HCT116 (cell line): Measurements from ENCODE around the gene PRSS22. TPM values are rescaled to one million over a fixed set of nuclear protein-coding genes. Genes with fewer than 3 reads are reported as not detected.

Source experiments
- ATAC-seq: fragments of 200-7000 bp; cut with Tn5 transposase; 2 replicates; pipeline ENCODE4 v1.9.1; 2020; ENCODE audit warnings: mild to moderate bottlenecking, moderate library complexity
- BruUV-seq: library from RNA; stranded (reverse); fragments of 400-500 nt; replicated peaks from 2 replicates; lab custom pipeline; 2021; lab: Mats Ljungman, UMichigan
- CTCF ChIA-PET: fragments of 300-600 bp; sonication (Branson Sonifier 250); formaldehyde crosslinking; loops from one replicate; lab custom pipeline; 2021; ENCODE audit warnings: antibody characterized with exemption; lab: Charles Lee
- POLR2A ChIA-PET: fragments of 300-600, 350-600 bp; sonication (Branson Sonifier 250); formaldehyde crosslinking; loops from one replicate; lab custom pipeline; 2021; ENCODE audit warnings: antibody characterized with exemption; lab: Charles Lee
- RAD21 ChIA-PET, 2 experiments: fragments of 300-600 bp; sonication (Branson Sonifier 250); formaldehyde crosslinking; loops; one replicate each; lab custom pipeline; 2023; ENCODE audit warnings: low total read pairs in 2 of 2; ENCODE audit not compliant: uncharacterized antibody in 2 of 2, unreplicated experiment in 2 of 2, low non-redundant PET in 1 of 2; lab: Charles Lee
- DNase-seq: peaks from one replicate; pipeline ENCODE4 v3.0.0-alpha.2; 2010; ENCODE audit warnings: low read depth, low spot score
- H2AFZ ChIP-seq: fragments of 200-600 bp; shearing (Covaris generic), sonication (generic); 2 replicates; pipeline ENCODE4 v1.6.1; 2017; ENCODE audit warnings: low read depth, mixed run types, mixed read lengths, antibody characterized with exemption, low read length; ENCODE audit not compliant: poor library complexity, severe bottlenecking
- H3K27ac ChIP-seq: 2 replicates; pipeline ENCODE4 v1.5.1; 2012; ENCODE audit warnings: low read depth, low read length
- H3K27me3 ChIP-seq: fragments of 200-600 bp; sonication (generic); 2 replicates; pipeline ENCODE4 v1.6.1; 2016; ENCODE audit warnings: mixed run types, low read length, mixed read lengths; ENCODE audit not compliant: insufficient read depth
- H3K36me3 ChIP-seq, 2 experiments: fragments of 200-500 bp in 1 of 2; fragments of 200-600 bp in 1 of 2; sonication (Bioruptor generic) in 1 of 2; sonication (generic) in 1 of 2; 2 replicates each; pipeline versions ENCODE4 v1.5.1 to v1.6.1; 2014 to 2016; ENCODE audit warnings: low read length in 2 of 2, inconsistent platforms in 1 of 2, mixed read lengths in 1 of 2, mixed run types in 1 of 2; ENCODE audit not compliant: insufficient read depth in 2 of 2, control insufficient read depth in 1 of 2
- H3K4me1 ChIP-seq, 2 experiments: fragments of 200-600 bp in 1 of 2; sonication (generic) in 1 of 2; 2 replicates each; pipeline versions ENCODE4 v1.5.1 to v1.6.1; 2012 to 2017; ENCODE audit warnings: low read length in 2 of 2, inconsistent platforms in 1 of 2, mild to moderate bottlenecking in 1 of 2, mixed read lengths in 1 of 2, mixed run types in 1 of 2, moderate library complexity in 1 of 2; ENCODE audit not compliant: insufficient read depth in 2 of 2, control insufficient read depth in 1 of 2
- H3K4me2 ChIP-seq: fragments of 200-600 bp; sonication (generic); 2 replicates; pipeline ENCODE4 v1.6.1; 2017; ENCODE audit warnings: mixed run types, low read length, mixed read lengths
- H3K4me3 ChIP-seq, 2 experiments: fragments of 200-600 bp in 1 of 2; sonication (generic) in 1 of 2; replicated peaks in 1 of 2; 2 replicates each; pipeline ENCODE4 v1.5.1; 2011 to 2016; ENCODE audit warnings: low read length in 2 of 2, control low read depth in 1 of 2, low read depth in 1 of 2, mild to moderate bottlenecking in 1 of 2, mixed read lengths in 1 of 2, mixed run types in 1 of 2
- H3K79me2 ChIP-seq: fragments of 200-600 bp; sonication (generic); 2 replicates; pipeline ENCODE4 v1.6.1; 2017; ENCODE audit warnings: mild to moderate bottlenecking, mixed run types, low read length, moderate library complexity, mixed read lengths; ENCODE audit not compliant: insufficient read depth
- H3K9ac ChIP-seq: fragments of 200-600 bp; sonication (generic); 2 replicates; pipeline ENCODE4 v1.6.1; 2016; ENCODE audit warnings: low read length, mixed read lengths
- H3K9me2 ChIP-seq: fragments of 200-600 bp; sonication (generic), shearing (Covaris generic); 2 replicates; pipeline ENCODE4 v1.6.1; 2017; ENCODE audit warnings: mixed run types, mild to moderate bottlenecking, moderate library complexity; ENCODE audit not compliant: insufficient read depth
- H3K9me3 ChIP-seq, 2 experiments: fragments of 200-500 bp in 1 of 2; fragments of 200-600 bp in 1 of 2; sonication (Bioruptor generic) in 1 of 2; sonication (generic) in 1 of 2; 2 replicates each; pipeline ENCODE4 v1.6.1; 2014 to 2017; ENCODE audit warnings: low read length in 2 of 2, mixed read lengths in 2 of 2, inconsistent platforms in 1 of 2, low read depth in 1 of 2, mild to moderate bottlenecking in 1 of 2, mixed run types in 1 of 2, moderate library complexity in 1 of 2; ENCODE audit not compliant: control insufficient read depth in 1 of 2, insufficient read depth in 1 of 2
- H4K20me1 ChIP-seq: fragments of 200-600 bp; sonication (generic), shearing (Covaris generic); 2 replicates; pipeline ENCODE4 v1.6.1; 2017; ENCODE audit warnings: mixed run types, mild to moderate bottlenecking, moderate library complexity; ENCODE audit not compliant: insufficient read depth
- ATF3 ChIP-seq: IDR thresholded peaks from 2 replicates; pipeline ENCODE4 v1.6.1; 2012
- CBX3 ChIP-seq: IDR thresholded peaks from 2 replicates; pipeline ENCODE4 v1.6.1; 2012; ENCODE audit warnings: low read depth
- CEBPB ChIP-seq: IDR thresholded peaks from 2 replicates; pipeline ENCODE4 v1.6.1; 2012; ENCODE audit warnings: low read depth
- CTCF ChIP-seq, 3 experiments: fragments of 200-600 bp in 1 of 3; sonication (generic) in 1 of 3; IDR thresholded peaks in 2 of 3; conservative IDR thresholded peaks in 1 of 3; 2 replicates each; pipeline ENCODE4 v1.5.1; 2012 to 2017; ENCODE audit warnings: low read depth in 2 of 3, low read length in 2 of 3, antibody characterized with exemption in 1 of 3, borderline replicate concordance in 1 of 3, control low read depth in 1 of 3, mild to moderate bottlenecking in 1 of 3, mixed read lengths in 1 of 3, mixed run types in 1 of 3, moderate library complexity in 1 of 3; ENCODE audit not compliant: insufficient read depth in 1 of 3
- ELF1 ChIP-seq: IDR thresholded peaks from 2 replicates; pipeline ENCODE4 v1.6.1; 2012; ENCODE audit warnings: low read depth, borderline replicate concordance
- EZH2phosphoT487 ChIP-seq: fragments of 200-600 bp; IDR thresholded peaks from 2 replicates; pipeline ENCODE4 v1.6.1; 2018; ENCODE audit warnings: antibody characterized with exemption, borderline replicate concordance
- FOSL1 ChIP-seq: IDR thresholded peaks from 2 replicates; pipeline ENCODE4 v1.6.1; 2012; ENCODE audit warnings: low read depth
- JUND ChIP-seq: IDR thresholded peaks from 2 replicates; pipeline ENCODE4 v1.6.1; 2012
- MAX ChIP-seq: IDR thresholded peaks from 2 replicates; pipeline ENCODE4 v1.6.1; 2012
- POLR2A ChIP-seq: IDR thresholded peaks from 2 replicates; pipeline ENCODE4 v1.7.0; 2011; ENCODE audit warnings: borderline replicate concordance; ENCODE audit not compliant: insufficient read depth, insufficient read length; ENCODE audit errors: extremely low read depth
- POLR2AphosphoS5 ChIP-seq: IDR thresholded peaks from 2 replicates; pipeline ENCODE4 v1.6.1; 2011; ENCODE audit warnings: mild to moderate bottlenecking, low read depth, low read length, moderate library complexity
- REST ChIP-seq: IDR thresholded peaks from 2 replicates; pipeline ENCODE4 v1.6.1; 2012; ENCODE audit warnings: low read depth
- SIN3A ChIP-seq: IDR thresholded peaks from 2 replicates; pipeline ENCODE4 v1.6.1; 2012; ENCODE audit warnings: low read depth
- SP1 ChIP-seq: IDR thresholded peaks from 2 replicates; pipeline ENCODE4 v1.6.1; 2012; ENCODE audit warnings: low read depth
- SRF ChIP-seq: IDR thresholded peaks from 2 replicates; pipeline ENCODE4 v1.6.1; 2012; ENCODE audit warnings: low read depth
- YY1 ChIP-seq: IDR thresholded peaks from 2 replicates; pipeline ENCODE4 v1.6.1; 2011; ENCODE audit warnings: low read length, low read depth, moderate library complexity, mild to moderate bottlenecking; ENCODE audit not compliant: insufficient replicate concordance; ENCODE audit errors: extremely low read depth
- ZBTB33 ChIP-seq: IDR thresholded peaks from 2 replicates; pipeline ENCODE4 v1.6.1; 2011; ENCODE audit warnings: mild to moderate bottlenecking, low read length, moderate library complexity; ENCODE audit not compliant: insufficient replicate concordance; ENCODE audit errors: extremely low read depth
- ZFX ChIP-seq: fragments of 450-650 bp; IDR thresholded peaks from 2 replicates; pipeline ENCODE4 v1.6.1; 2017
- intact Hi-C: fragments of 100-400 bp; cut with micrococcal nuclease; formaldehyde crosslinking; loops from 2 replicates; pipeline ENCODE4 v1.10.0; 2022
- total RNA-seq: library from RNA; stranded (reverse); gene quantifications from one replicate; pipeline ENCODE4 v1.2.1, GENCODE V29; 2021; ENCODE audit not compliant: unreplicated experiment

Gene PRSS22
- total RNA-seq, 1 experiment from 2014 or later: 20.2 TPM

GRCh38 chr16:2819939-2820835 lies 37.8 kb downstream of the PRSS22 start:
- H3K36me3 ChIP-seq: no peaks in the 10 kb centered on the region
- no TSS peak for BruUV-seq
- no peak overlapping the region for H3K27ac ChIP-seq
- no peaks in the 10 kb centered on the region for H4K20me1 ChIP-seq
- H3K4me3 ChIP-seq: no peak overlapping the region
- ChIA-PET CTCF (no interaction called here), POLR2A (no interaction called here), RAD21 (no interaction called here)
- intact Hi-C loops: no loop called here
- no peaks in the 10 kb centered on the region for H3K27me3 ChIP-seq
- H3K4me2 ChIP-seq: no peak overlapping the region
- TF ChIP-seq POLR2AphosphoS5: no peak
- TF ChIP-seq ATF3: no peak
- no peak for TF ChIP-seq MAX
- TF ChIP-seq ZFX: no peak
- no peak for TF ChIP-seq POLR2A
- TF ChIP-seq EZH2phosphoT487: no peak
- no peak for TF ChIP-seq FOSL1
- TF ChIP-seq ZBTB33: no peak
- no peak for TF ChIP-seq CTCF (IDR thresholded peaks at IDR 0.05 in 2 of 3, conservative IDR thresholded peaks at IDR 0.05 in 1 of 3; ENCODE audit: borderline replicate concordance in 1 of 3, insufficient read depth in 1 of 3, low read depth in 2 of 3, low read length in 2 of 3)
- TF ChIP-seq JUND: no peak
- TF ChIP-seq SRF: no peak
- no peak for TF ChIP-seq ELF1
- TF ChIP-seq CEBPB: no peak
- TF ChIP-seq REST: no peak
- TF ChIP-seq SIN3A: no peak
- no peak for TF ChIP-seq SP1
- TF ChIP-seq YY1: no peak
- no peak for TF ChIP-seq CBX3
- no peaks in the 10 kb centered on the region for H3K9me3 ChIP-seq
- no peak overlapping the region for H3K9ac ChIP-seq
- H3K4me1 ChIP-seq: no peaks in the 10 kb centered on the region
- no peaks in the 10 kb centered on the region for H3K9me2 ChIP-seq
- H3K79me2 ChIP-seq: no peaks in the 10 kb centered on the region
- ATAC-seq: no peak
- no peak for DNase-seq
- H2AFZ ChIP-seq: no peak overlapping the region
